Heart right ventricle (tissue), 16 donors: Measurements from ENCODE around the gene ALCAM. TPM values are rescaled to one million over a fixed set of nuclear protein-coding genes. Genes with fewer than 3 reads are reported as not detected.

Source experiments
- ATAC-seq, 8 donors: fragments of 200-7000 bp; cut with Tn5 transposase; one replicate each; pipeline ENCODE4 v1.9.1; 2020; ENCODE audit warnings: mild to moderate bottlenecking in 8 of 8, moderate library complexity in 8 of 8, moderate number of reproducible peaks in 1 of 8
- DNase-seq, 2 donors: peaks; one replicate each; pipeline ENCODE4 v3.0.0-alpha.2; 2020
- H3K27ac ChIP-seq, 10 donors: fragments of 200-600 bp; sonication (generic) in 2 of 10; one replicate each; pipeline versions ENCODE4 v1.5.0 to v1.8.0; 2020 to 2022; ENCODE audit warnings: mild to moderate bottlenecking in 3 of 10
- H3K27me3 ChIP-seq, 7 donors: fragments of 200-600 bp; one replicate each; pipeline ENCODE4 v1.8.0; 2021 to 2022; ENCODE audit warnings: mild to moderate bottlenecking in 2 of 7
- H3K36me3 ChIP-seq, 9 donors: fragments of 200-600 bp; sonication (generic) in 1 of 9; one replicate each; pipeline versions ENCODE4 v1.5.0 to v1.8.0; 2020 to 2022; ENCODE audit warnings: mild to moderate bottlenecking in 2 of 9
- H3K4me1 ChIP-seq, 9 donors: fragments of 200-600 bp; sonication (generic) in 1 of 9; one replicate each; pipeline versions ENCODE4 v1.5.0 to v1.8.0; 2020 to 2022; ENCODE audit warnings: mild to moderate bottlenecking in 4 of 9
- H3K4me3 ChIP-seq, 10 donors: fragments of 200-600 bp; sonication (generic) in 2 of 10; one replicate each; pipeline versions ENCODE4 v1.5.0 to v1.8.0; 2020 to 2022; ENCODE audit warnings: mild to moderate bottlenecking in 7 of 10, moderate library complexity in 2 of 10
- H3K9me3 ChIP-seq, 11 donors: fragments of 200-600 bp in 10 of 11; sonication (generic) in 2 of 11; one replicate each; pipeline versions ENCODE4 v1.5.0 to v1.8.0; 2013 to 2022; ENCODE audit warnings: mild to moderate bottlenecking in 2 of 11, control low read depth in 1 of 11, moderate library complexity in 1 of 11
- WGBS, 2 donors: extraction: QIAGEN DNeasy Blood & Tissue Kit; methylation state at CpG; one replicate each; pipeline ENCODE4 v1.1.7; 2013; ENCODE audit warnings: inconsistent platforms in 1 of 2; 5-methylcytosine and 5-hydroxymethylcytosine counted together
- intact Hi-C, 10 donors: fragments of 100-400 bp; cut with DNase I; formaldehyde crosslinking; loops; one replicate each; pipeline versions ENCODE4 v1.11.1 to v1.14.2; 2022
- polyA plus RNA-seq, 2 donors: library from polyadenylated mRNA; stranded (reverse); fragments of 200-250 nt; gene quantifications; one replicate each; pipeline ENCODE4 v1.2.3, GENCODE V29; 2013
- total RNA-seq, 10 donors: library from RNA; stranded (reverse); fragmentation: NEBNext Ultra II Directional in 3 of 10; extraction: Animal tissue kit (Norgen Biotek cat#: 25700) in 3 of 10; gene quantifications; one replicate each; pipeline versions ENCODE4 v1.2.1 to v1.2.4, GENCODE V29; 2021 to 2023
- TF ChIP-seq, protein P1 (sequence below), 9 donors: fragments of 200-600 bp; sonication (generic) in 2 of 9; IDR thresholded peaks; one replicate each; pipeline versions ENCODE4 v1.5.0 to v1.8.0; 2021 to 2022; ENCODE audit warnings: antibody characterized with exemption in 9 of 9, mild to moderate bottlenecking in 5 of 9, moderate library complexity in 1 of 9
- donor health status: Arrhythmogenic right ventricular cardiomyopathy.
- donor health status: ischemic (EF 13 %, LVEDD 7.1; RV severe dilation, severe dysfunction).
- donor health status: healthy with polysubstance abuse.
- donor health status: DM: no; HTN: yes; CAD: no.
- donor health status: DM: no; HTN: no; CAD: no.
- donor health status: ischemic (EF 25% LVEDD 6.9; RV normal size, moderate dysfunction).
- donor health status: ischemic (EF 25% LVEDD 5.7; RV mildly dilated, moderate dysfunction).
- donor health status: healthy.
- donor health status: DM: yes; HTN: yes; CAD: no.
- donor health status: Ischemic cardiomyopathy.
- donor health status: ischemic (EF 35%, LVEDD 5.7; RV mildly dilated, moderate dysfunction).
- donor health status: nonischemic (EF 11% LVEDD 7.7; RV severe dilation, severe dysfunction).
- donor health status: DM: yes; HTN: yes; CAD: no.
- donor health status: PGD.
- donor health status: ischemic (EF 29% LVEDD 5.4; RV normal size, mild dysfunction).
- donor health status: nonischemic (EF 23%, LVEDD 6.1; RV moderate dilation, normal function).

The ALCAM gene
- total and polyA plus RNA-seq, 12 donors = 1.3 to 23.9 (median 3.6) TPM

- WGBS, 2 donors = 90 to 91% methylated on average over 3 of the region's 3 CpGs
- Histone ChIP-seq H3K36me3 (peaks cover 0 to 14% (median 0%) of the 10 kb centered on the region in 9 donors), H3K27ac (no peak overlapping the region), H3K4me1 (no peaks in the 10 kb centered on the region), H3K27me3 (no peaks in the 10 kb centered on the region), H3K4me3 (no peak overlapping the region), H3K9me3 (no peaks in the 10 kb centered on the region)
- ATAC-seq = no peak
- TF ChIP-seq, protein P1, sequence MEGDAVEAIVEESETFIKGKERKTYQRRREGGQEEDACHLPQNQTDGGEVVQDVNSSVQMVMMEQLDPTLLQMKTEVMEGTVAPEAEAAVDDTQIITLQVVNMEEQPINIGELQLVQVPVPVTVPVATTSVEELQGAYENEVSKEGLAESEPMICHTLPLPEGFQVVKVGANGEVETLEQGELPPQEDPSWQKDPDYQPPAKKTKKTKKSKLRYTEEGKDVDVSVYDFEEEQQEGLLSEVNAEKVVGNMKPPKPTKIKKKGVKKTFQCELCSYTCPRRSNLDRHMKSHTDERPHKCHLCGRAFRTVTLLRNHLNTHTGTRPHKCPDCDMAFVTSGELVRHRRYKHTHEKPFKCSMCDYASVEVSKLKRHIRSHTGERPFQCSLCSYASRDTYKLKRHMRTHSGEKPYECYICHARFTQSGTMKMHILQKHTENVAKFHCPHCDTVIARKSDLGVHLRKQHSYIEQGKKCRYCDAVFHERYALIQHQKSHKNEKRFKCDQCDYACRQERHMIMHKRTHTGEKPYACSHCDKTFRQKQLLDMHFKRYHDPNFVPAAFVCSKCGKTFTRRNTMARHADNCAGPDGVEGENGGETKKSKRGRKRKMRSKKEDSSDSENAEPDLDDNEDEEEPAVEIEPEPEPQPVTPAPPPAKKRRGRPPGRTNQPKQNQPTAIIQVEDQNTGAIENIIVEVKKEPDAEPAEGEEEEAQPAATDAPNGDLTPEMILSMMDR (IDR thresholded peaks at IDR 0.05) = no peak
- intact Hi-C loops = no loop called here
- no peak for DNase-seq
These were observed 187.1 kb downstream of the ALCAM start for GRCh38 chr3:105553851-105554250.

- Histone ChIP-seq H3K4me3 (no peak overlapping the region), H3K27ac (no peak overlapping the region), H3K9me3 (no peaks in the 10 kb centered on the region), H3K36me3 (peaks cover 0 to 14% (median 0%) of the 10 kb centered on the region in 9 donors), H3K27me3 (no peaks in the 10 kb centered on the region), H3K4me1 (no peaks in the 10 kb centered on the region)
- TF ChIP-seq, protein P1 (IDR thresholded peaks at IDR 0.05) = no peak
- DNase-seq = no peak
- intact Hi-C loops = no loop called here
- 86 to 91% methylated on average over 2 of the region's 2 CpGs for WGBS, 2 donors
- ATAC-seq = no peak
These were observed 188.5 kb downstream of the ALCAM start for GRCh38 chr3:105555206-105555605.

DNA sequence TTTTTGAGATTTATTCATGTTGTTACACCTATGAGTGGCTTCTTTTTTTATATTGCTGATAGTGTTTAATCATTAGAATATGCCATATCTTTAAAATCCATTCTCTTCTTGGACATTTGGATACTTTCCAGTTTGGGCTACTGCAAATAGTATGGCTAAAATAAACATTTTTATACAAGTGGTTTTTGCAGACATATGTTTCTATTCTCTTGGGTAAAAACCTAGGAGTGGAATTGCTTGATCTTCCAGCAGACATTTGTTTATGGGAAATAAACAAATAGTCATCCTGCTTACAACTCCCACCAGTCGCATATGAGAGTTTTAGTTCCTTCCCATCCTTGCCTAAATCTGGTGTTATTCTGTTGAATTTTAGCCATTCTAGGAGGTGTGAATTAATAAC lies 193.1 kb downstream of the ALCAM start:
- no peak for DNase-seq
- H3K4me1 ChIP-seq = no peaks in the 10 kb centered on the region
- ATAC-seq = no peak
- TF ChIP-seq, protein P1 (IDR thresholded peaks at IDR 0.05) = no peak
- H3K4me3 ChIP-seq = no peak overlapping the region
- no peaks in the 10 kb centered on the region for H3K36me3 ChIP-seq
- WGBS, 2 donors = 69 to 80% methylated on average over 1 of the region's 1 CpG
- intact Hi-C loops = no loop called here
- no peaks in the 10 kb centered on the region for H3K9me3 ChIP-seq
- no peaks in the 10 kb centered on the region for H3K27me3 ChIP-seq
- no peak overlapping the region for H3K27ac ChIP-seq

DNA sequence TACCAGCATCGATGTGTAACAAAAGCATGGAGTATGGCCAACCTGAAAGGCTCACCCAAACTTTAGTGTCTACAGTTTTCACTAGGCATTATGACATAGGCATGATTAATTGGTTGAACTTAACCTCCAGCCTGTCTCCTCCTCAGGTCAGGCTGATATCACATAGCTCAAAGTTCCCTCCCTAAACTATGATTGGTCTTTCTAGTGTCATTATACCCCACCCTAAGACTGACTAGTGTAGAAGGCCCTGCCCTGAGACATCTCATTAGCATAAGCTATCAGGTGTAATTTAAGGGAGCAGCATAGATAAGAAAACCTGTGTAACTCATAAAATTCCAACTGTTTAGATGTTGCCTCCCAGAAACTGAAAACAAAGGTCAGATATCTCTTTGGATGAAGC lies 195.2 kb downstream of the ALCAM start:
- TF ChIP-seq, protein P1 (IDR thresholded peaks at IDR 0.05) = no peak
- intact Hi-C loops = no loop called here
- no peaks in the 10 kb centered on the region for H3K36me3 ChIP-seq
- no peaks in the 10 kb centered on the region for H3K4me1 ChIP-seq
- DNase-seq = no peak
- H3K27me3 ChIP-seq = no peaks in the 10 kb centered on the region
- no peak for ATAC-seq
- H3K4me3 ChIP-seq = no peak overlapping the region
- peaks cover 0 to 5% (median 0%) of the 10 kb centered on the region in 11 donors for H3K9me3 ChIP-seq
- H3K27ac ChIP-seq = no peak overlapping the region
- WGBS, 2 donors = 90 to 94% methylated on average over 1 of the region's 1 CpG
